GM23338 (cell line): ENCODE data around the gene ARL4A. TPM values are rescaled to one million over a fixed set of nuclear protein-coding genes. Genes with fewer than 3 reads are reported as not detected.
"Not testable (repeated sequence)": the region's sequence is repeated elsewhere in the genome, so short reads cannot be mapped to it uniquely, and the experiment has no call there.

Experiments
- ATAC-seq: fragments of 200-7000 bp; cut with Tn5 transposase; 3 replicates; pipeline ENCODE4 v1.9.1; 2020
- DNase-seq: peaks from one replicate; pipeline ENCODE4 v3.0.0-alpha.2; 2015; ENCODE audit warnings: low spot score
- H2AFZ ChIP-seq: fragments of 200-600 bp; sonication (generic); 2 replicates; pipeline ENCODE4 v1.8.0; 2016; ENCODE audit warnings: antibody characterized with exemption, mild to moderate bottlenecking, moderate library complexity
- H3F3A ChIP-seq: fragments of 200-600 bp; sonication (generic); replicated peaks from 2 replicates; pipeline ENCODE4 v1.8.0; 2017; ENCODE audit warnings: antibody characterized with exemption, mixed run types, low read depth
- H3K27ac ChIP-seq: fragments of 200-600 bp; sonication (generic); 2 replicates; pipeline ENCODE4 v1.6.1; 2016; ENCODE audit warnings: low read depth
- H3K27me3 ChIP-seq: fragments of 200-600 bp; sonication (generic); 2 replicates; pipeline ENCODE4 v1.8.0; 2016; ENCODE audit warnings: mild to moderate bottlenecking, mixed run types, moderate library complexity; ENCODE audit not compliant: insufficient read depth
- H3K36me3 ChIP-seq: fragments of 200-600 bp; sonication (generic); 2 replicates; pipeline ENCODE4 v1.8.0; 2016; ENCODE audit warnings: mild to moderate bottlenecking; ENCODE audit not compliant: insufficient read depth
- H3K4me1 ChIP-seq: fragments of 200-600 bp; sonication (generic); 2 replicates; pipeline ENCODE4 v1.8.0; 2016; ENCODE audit warnings: mild to moderate bottlenecking, moderate library complexity; ENCODE audit not compliant: insufficient read depth
- H3K4me2 ChIP-seq: fragments of 200-600 bp; sonication (generic); 2 replicates; pipeline ENCODE4 v1.7.1; 2017; ENCODE audit warnings: mixed run types
- H3K4me3 ChIP-seq: fragments of 200-600 bp; sonication (generic); 2 replicates; pipeline ENCODE4 v1.6.1; 2016; ENCODE audit warnings: mixed run types
- H3K79me2 ChIP-seq: fragments of 200-600 bp; sonication (generic); replicated peaks from 2 replicates; pipeline ENCODE4 v1.8.0; 2017; ENCODE audit warnings: mild to moderate bottlenecking; ENCODE audit not compliant: insufficient read depth
- H3K9me2 ChIP-seq: fragments of 200-600 bp; sonication (generic); 2 replicates; pipeline ENCODE4 v1.8.0; 2017; ENCODE audit not compliant: insufficient read depth
- H4K20me1 ChIP-seq: fragments of 200-600 bp; sonication (generic); replicated peaks from 2 replicates; pipeline ENCODE4 v1.8.0; 2017; ENCODE audit warnings: mild to moderate bottlenecking; ENCODE audit not compliant: insufficient read depth
- H3K27ac Mint-ChIP-seq: 2 replicates; pipeline ENCODE4 v1.8.0; 2020; ENCODE audit warnings: inconsistent platforms, mild to moderate bottlenecking, moderate library complexity, mixed read lengths
- H3K27me3 Mint-ChIP-seq: 3 replicates; pipeline ENCODE4 v1.8.0; 2022; ENCODE audit warnings: low read depth, mild to moderate bottlenecking, moderate library complexity, mixed read lengths, inconsistent platforms; ENCODE audit not compliant: insufficient read depth, poor library complexity
- H3K36me3 Mint-ChIP-seq: 3 replicates; pipeline ENCODE4 v1.8.0; 2021; ENCODE audit warnings: low read depth, mild to moderate bottlenecking, inconsistent platforms, moderate library complexity, mixed read lengths
- H3K4me1 Mint-ChIP-seq: 3 replicates; pipeline ENCODE4 v1.8.0; 2020; ENCODE audit warnings: mild to moderate bottlenecking, inconsistent platforms, mixed read lengths
- H3K4me3 Mint-ChIP-seq: 3 replicates; pipeline ENCODE4 v1.8.0; 2021; ENCODE audit warnings: moderate library complexity, mild to moderate bottlenecking, inconsistent platforms, mixed read lengths
- H3K9me3 Mint-ChIP-seq: 3 replicates; pipeline ENCODE4 v1.8.0; 2020; ENCODE audit warnings: moderate library complexity, mild to moderate bottlenecking, inconsistent platforms, mixed read lengths
- CREB1 ChIP-seq: fragments of 250-450 bp; sonication (Bioruptor Pico); IDR thresholded peaks from 2 replicates; pipeline ENCODE4 v1.5.0; 2020; ENCODE audit warnings: low read depth, mild to moderate bottlenecking, moderate library complexity
- CTCF ChIP-seq, 2 experiments: fragments of 200-600 bp in 1 of 2; sonication (generic) in 1 of 2; conservative IDR thresholded peaks; 2 replicates each; pipeline versions ENCODE4 v1.5.1 to v1.6.1; 2016 to 2017; ENCODE audit warnings: antibody characterized with exemption in 2 of 2, low read depth in 2 of 2, mild to moderate bottlenecking in 2 of 2, moderate library complexity in 1 of 2
- ETS1 ChIP-seq: IDR thresholded peaks from 2 replicates; pipeline ENCODE4 v1.6.1; 2016; ENCODE audit warnings: antibody characterized with exemption
- EZH2phosphoT487 ChIP-seq: fragments of 200-600 bp; sonication (generic); IDR thresholded peaks from one replicate; pipeline ENCODE4 v1.8.1; 2018; ENCODE audit warnings: antibody characterized with exemption; ENCODE audit not compliant: unreplicated experiment
- JUNB ChIP-seq: IDR thresholded peaks from one replicate; pipeline ENCODE4 v1.6.1; 2016; ENCODE audit warnings: antibody characterized with exemption; ENCODE audit not compliant: unreplicated experiment
- NANOG ChIP-seq: IDR thresholded peaks from 2 replicates; pipeline ENCODE4 v1.6.1; 2016; ENCODE audit warnings: antibody characterized with exemption, borderline replicate concordance
- REST ChIP-seq: IDR thresholded peaks from one replicate; pipeline ENCODE4 v1.6.1; 2018; ENCODE audit warnings: antibody characterized with exemption; ENCODE audit not compliant: unreplicated experiment
- STAT1 ChIP-seq: IDR thresholded peaks from one replicate; pipeline ENCODE4 v1.6.1; 2016; ENCODE audit warnings: antibody characterized with exemption; ENCODE audit not compliant: unreplicated experiment
- ZNF331 ChIP-seq: fragments of 250-450 bp; sonication (Bioruptor Pico); IDR thresholded peaks from 2 replicates; pipeline ENCODE4 v1.5.0; 2020; ENCODE audit warnings: low read depth, mild to moderate bottlenecking, moderate library complexity
- ZNF462 ChIP-seq: fragments of 250-450 bp; sonication (Bioruptor Pico); IDR thresholded peaks from 2 replicates; pipeline ENCODE4 v1.5.0; 2020; ENCODE audit warnings: mild to moderate bottlenecking, moderate library complexity
- polyA plus RNA-seq: library from polyadenylated mRNA; unstranded; fragments of >200 nt; fragmentation: Nextera tagmentation; extraction: Ambion mirVana; gene quantifications from 2 replicates; pipeline ENCODE4 v1.2.1, GENCODE V29; 2016
- total RNA-seq: library from RNA; depleted of rRNA; stranded (reverse); fragments of >200 nt; shearing (Covaris generic); gene quantifications from 2 replicates; pipeline ENCODE4 v1.2.3, GENCODE V29; 2014

ARL4A gene
- total and polyA plus RNA-seq, 2 experiments from 2014 or later = 48.9 to 82.5 TPM

- not testable (repeated sequence) for H3K9me2 ChIP-seq, H3K27ac ChIP-seq, H4K20me1 ChIP-seq, H3K4me3 Mint-ChIP-seq, H3K4me1 Mint-ChIP-seq, H3K79me2 ChIP-seq, H3K36me3 ChIP-seq, H3F3A ChIP-seq, H3K4me3 ChIP-seq, H3K27me3 ChIP-seq, ATAC-seq, H3K27ac Mint-ChIP-seq, H3K4me2 ChIP-seq, H3K4me1 ChIP-seq, H3K36me3 Mint-ChIP-seq, DNase-seq, H3K27me3 Mint-ChIP-seq
- peak overlapping the region; percentile 52; the same call in 1 of the 2 replicates for H2AFZ ChIP-seq
- H3K9me3 Mint-ChIP-seq = peaks cover 15% of the 10 kb centered on the region
Observed at GRCh38 chr7:12673436-12673835, 14.0 kb upstream of the ARL4A start.

GRCh38 chr7:12674053-12674452 lies 13.4 kb upstream of the ARL4A start:
- Mint-ChIP-seq H3K27ac (no peak overlapping the region), H3K36me3 (peaks cover 10% of the 10 kb centered on the region; the same call in 2 of the 3 replicates), H3K9me3 (peaks cover 15% of the 10 kb centered on the region), H3K27me3 (no peaks in the 10 kb centered on the region), H3K4me3 (no peak overlapping the region), H3K4me1 (no peaks in the 10 kb centered on the region)
- Histone ChIP-seq H3K9me2 (no peaks in the 10 kb centered on the region), H4K20me1 (no peaks in the 10 kb centered on the region), H3K27ac (no peak overlapping the region), H3F3A (no peaks in the 10 kb centered on the region), H3K36me3 (no peaks in the 10 kb centered on the region), H3K4me3 (no peak overlapping the region), H2AFZ (no peak overlapping the region), H3K27me3 (no peaks in the 10 kb centered on the region), H3K4me1 (no peaks in the 10 kb centered on the region), H3K79me2 (no peaks in the 10 kb centered on the region), H3K4me2 (no peak overlapping the region)
- DNase-seq = no peak
- no peak for ATAC-seq
- TF ChIP-seq ZNF462 (CRISPR knock-in tag) = no peak
- TF ChIP-seq REST = no peak
- TF ChIP-seq EZH2phosphoT487 = no peak
- TF ChIP-seq NANOG = no peak
- TF ChIP-seq CREB1 (CRISPR knock-in tag) = no peak
- no peak for TF ChIP-seq STAT1
- no peak for TF ChIP-seq JUNB
- TF ChIP-seq ETS1 = no peak
- TF ChIP-seq CTCF (conservative IDR thresholded peaks at IDR 0.05; ENCODE audit: low read depth in 2 of 2) = no peak
- TF ChIP-seq ZNF331 (CRISPR knock-in tag) = no peak
